Astrocyte of the cerebellum (primary cell): Measurements from ENCODE around the gene TMEM187.
A peak's percentile ranks its signal among the peaks of the same experiment; 100 is the strongest.

Source experiments
- DNase-seq: peaks from one replicate; pipeline ENCODE4 v3.0.0-alpha.2; 2011; ENCODE audit warnings: low read depth
- H3K4me3 ChIP-seq: 2 replicates; pipeline ENCODE4 v1.5.1; 2011; ENCODE audit warnings: mild to moderate bottlenecking, low read depth, low read length, moderate library complexity
- CTCF ChIP-seq: IDR thresholded peaks from 2 replicates; pipeline ENCODE4 v1.5.1; 2012; ENCODE audit warnings: low read length, low read depth, moderate library complexity, mild to moderate bottlenecking; ENCODE audit errors: missing control alignments
- in situ Hi-C: cut with HindIII; loops from 2 replicates; pipeline ENCODE4 v1.10.0; 2017; ENCODE audit warnings: low sequenced_read_pairs

The TMEM187 gene

GRCh38 chrX:153948847-153949805 is 23.4 kb upstream of the TMEM187 start:
- no peak for TF ChIP-seq CTCF
- in situ Hi-C loops = no loop called here
- DNase-seq = no peak
- no peak overlapping the region for H3K4me3 ChIP-seq

- no peak for DNase-seq
- in situ Hi-C loops = no loop called here
- TF ChIP-seq CTCF = no peak
- no peak overlapping the region for H3K4me3 ChIP-seq
These were observed 22.4 kb upstream of the TMEM187 start for GRCh38 chrX:153950127-153950526.

GRCh38 chrX:153951683-153952372 is 20.7 kb upstream of the TMEM187 start:
- no peak for DNase-seq
- no peak for TF ChIP-seq CTCF
- H3K4me3 ChIP-seq = no peak overlapping the region
- in situ Hi-C loops = no loop called here

- in situ Hi-C loops = no loop called here
- DNase-seq = no peak
- no peak for TF ChIP-seq CTCF
- no peak overlapping the region for H3K4me3 ChIP-seq
These were observed 20.1 kb upstream of the TMEM187 start for GRCh38 chrX:153952373-153953026.

- peak; percentile 95 for TF ChIP-seq CTCF
- no peak overlapping the region for H3K4me3 ChIP-seq
- peak; percentile 27 for DNase-seq
- in situ Hi-C loops = no loop called here
These were observed 19.2 kb upstream of the TMEM187 start for GRCh38 chrX:153953342-153953830.

GRCh38 chrX:153953892-153954557 is 18.5 kb upstream of the TMEM187 start:
- no peak for DNase-seq
- in situ Hi-C loops = no loop called here
- H3K4me3 ChIP-seq = no peak overlapping the region
- TF ChIP-seq CTCF = no peak
